HG02981 (cell line): ENCODE measurements around the gene TNFSF10.
A peak's percentile ranks its signal among the peaks of the same experiment; 100 is the strongest.
"Not testable (repeated sequence)": the region's sequence is repeated elsewhere in the genome, so short reads cannot be mapped to it uniquely, and the experiment has no call there.

Experiments
- ATAC-seq: cut with Tn5 transposase; IDR thresholded peaks from one replicate; pipeline ENCODE4 v1.9.1; 2021; ENCODE audit warnings: mild to moderate bottlenecking, moderate library complexity; ENCODE audit not compliant: unreplicated experiment

The TNFSF10 gene

GRCh38 chr3:172544404-172544803, 21.2 kb upstream of the TNFSF10 start:
- no peak for ATAC-seq

- no peak for ATAC-seq
These were observed 20.7 kb upstream of the TNFSF10 start for GRCh38 chr3:172543884-172544283.

GRCh38 chr3:172543419-172543818, 20.2 kb upstream of the TNFSF10 start:
- ATAC-seq: no peak

- ATAC-seq: no peak
These were observed 19.8 kb upstream of the TNFSF10 start for GRCh38 chr3:172542999-172543398.

GRCh38 chr3:172541945-172542488, 18.8 kb upstream of the TNFSF10 start:
- ATAC-seq: no peak

- no peak for ATAC-seq
These were observed 16.8 kb upstream of the TNFSF10 start for GRCh38 chr3:172540049-172540448.

- no peak for ATAC-seq
These were observed 16.0 kb upstream of the TNFSF10 start for GRCh38 chr3:172539273-172539672.

GRCh38 chr3:172538368-172539151, 15.3 kb upstream of the TNFSF10 start:
- ATAC-seq: no peak

GRCh38 chr3:172537507-172538158, 14.4 kb upstream of the TNFSF10 start:
- no peak for ATAC-seq

GRCh38 chr3:172536993-172537419, 13.8 kb upstream of the TNFSF10 start:
- ATAC-seq: no peak

GRCh38 chr3:172536505-172536904, 13.3 kb upstream of the TNFSF10 start:
- no peak for ATAC-seq

GRCh38 chr3:172530566-172530965, 7.3 kb upstream of the TNFSF10 start:
- ATAC-seq: peak; percentile 56

GRCh38 chr3:172530101-172530561, 6.9 kb upstream of the TNFSF10 start:
- ATAC-seq: no peak

- no peak for ATAC-seq
These were observed 5.4 kb upstream of the TNFSF10 start for GRCh38 chr3:172528677-172529076.

GRCh38 chr3:172527306-172527705, 4.1 kb upstream of the TNFSF10 start:
- no peak for ATAC-seq

GRCh38 chr3:172525116-172525613, 1.9 kb upstream of the TNFSF10 start:
- no peak for ATAC-seq

- no peak for ATAC-seq
These were observed 1.4 kb upstream of the TNFSF10 start for GRCh38 chr3:172524611-172525010.

- ATAC-seq: not testable (repeated sequence)
These were observed 1.1 kb downstream of the TNFSF10 start for GRCh38 chr3:172521837-172522726.

GRCh38 chr3:172520301-172520831, 2.9 kb downstream of the TNFSF10 start:
- peak; percentile 57 for ATAC-seq

GRCh38 chr3:172519740-172520139, 3.5 kb downstream of the TNFSF10 start:
- no peak for ATAC-seq
